ENCODE data around the gene SNTA1. TPM values are rescaled to one million over a fixed set of nuclear protein-coding genes. Genes with fewer than 3 reads are reported as not detected.
A peak's percentile ranks its signal among the peaks of the same experiment; 100 is the strongest.

The SNTA1 gene
- total and polyA plus RNA-seq, 2 of the 13 experiments (the other 11 are each of a cell fraction or from before 2014, with no cell fraction given): 16.4 to 18.3 TPM

DNA sequence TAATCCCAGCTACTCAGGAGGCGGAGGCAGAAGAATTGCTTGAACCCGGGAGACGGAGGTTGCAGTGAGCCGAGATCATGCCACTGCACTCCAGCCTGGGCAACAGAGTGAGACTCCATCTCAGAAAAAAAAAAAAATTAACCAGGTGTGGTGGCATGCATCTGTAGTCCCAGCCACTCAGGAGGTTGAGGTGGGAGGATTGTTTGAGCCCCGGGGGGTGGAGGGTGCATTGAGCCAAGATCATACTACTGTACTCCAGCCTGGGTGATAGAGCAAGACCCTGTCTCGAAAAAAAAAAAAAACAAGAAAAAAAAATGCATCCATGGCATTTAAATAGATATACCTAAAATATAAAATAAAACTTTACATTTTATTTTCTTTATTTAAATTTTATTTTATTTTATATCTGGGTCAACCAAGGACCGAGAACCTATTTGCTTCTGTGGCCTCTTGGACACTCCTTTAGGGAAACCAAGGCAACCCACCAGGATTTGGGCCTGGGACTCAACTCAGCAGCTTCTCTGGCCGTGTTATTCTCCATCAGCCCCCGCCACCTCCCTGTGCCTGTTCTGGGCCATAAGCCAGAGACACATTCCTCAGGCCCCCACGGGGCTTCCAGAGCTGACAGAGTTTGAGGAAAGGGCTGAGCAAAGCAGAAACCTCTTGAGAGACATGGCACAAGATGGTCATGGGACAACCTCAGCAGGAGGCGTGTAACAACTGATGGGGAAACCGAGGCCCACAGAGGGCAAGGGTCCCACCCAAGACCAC is 6.2 kb downstream of the SNTA1 start:
- Histone ChIP-seq H3K9me3 (ENCODE audit: low read length) (no peaks in the 10 kb centered on the region), H2AFZ (ENCODE audit: low read length) (no peak overlapping the region), H3K4me1 (ENCODE audit: insufficient read depth, low read length) (peaks cover 20% of the 10 kb centered on the region), H3K4me2 (ENCODE audit: low read depth, low read length) (no peak overlapping the region), H3K27ac (ENCODE audit: extremely low read length, insufficient read depth, low read length) (no peak overlapping the region), H3K9ac (ENCODE audit: insufficient read depth, low read depth, low read length) (no peak overlapping the region), H3K27me3 (ENCODE audit: control insufficient read depth in 1 of 2, insufficient read depth in 2 of 2, low read length in 2 of 2) (no peaks in the 10 kb centered on the region), H3K36me3 (replicated peaks in 1 of 2; ENCODE audit: control insufficient read depth in 1 of 2, insufficient read depth in 2 of 2, low read length in 2 of 2) (peaks cover 1 to 6% of the 10 kb centered on the region in 2 experiments; a peak in 2 of 5 replicates), H3K79me2 (ENCODE audit: insufficient read depth, low read length) (no peaks in the 10 kb centered on the region), H4K20me1 (ENCODE audit: insufficient read depth, low read length) (no peaks in the 10 kb centered on the region), H3K4me3 (replicated peaks in 1 of 3; ENCODE audit: insufficient read depth in 1 of 3, low read depth in 2 of 3, low read length in 3 of 3) (no peak overlapping the region)
- DNase-seq (ENCODE audit: low spot score) (no peak), ATAC-seq (no peak), FAIRE-seq (no peak)
- ChIA-PET POLR2A (interaction anchor here (0.7 kb wide), 1 partner anchor 18 kb away, joined by 4 read pairs; no protein-coding TSS in a partner anchor), CTCF (ENCODE audit: low intra/inter-chr PET ratio, low total read pairs) (no interaction called here)
- 92% methylated on average over 12 of the region's 12 CpGs for WGBS (ENCODE audit: low lambda C conversion rate)
- no TSS peak for BruUV-seq (replicated peaks)
- in situ Hi-C loops (cut with HindIII; ENCODE audit: extremely low pct_ligation_motif_present, low pct_unique_long_range_greater_than_20kb): no loop called here
- intact Hi-C loops (cut with micrococcal nuclease; ENCODE audit: unreplicated experiment): no loop called here
- TF ChIP-seq MAFK (conservative IDR thresholded peaks at IDR 0.05 in 1 of 2, IDR thresholded peaks at IDR 0.05 in 1 of 2; ENCODE audit: low read length in 2 of 2) (0 out of 4 replicates have a peak, but pooled peaks of 1 of the 2 experiments have one; percentile 0), ZNF367 (CRISPR knock-in tag; IDR thresholded peaks at IDR 0.05; ENCODE audit: borderline replicate concordance) (no peak)

DNA sequence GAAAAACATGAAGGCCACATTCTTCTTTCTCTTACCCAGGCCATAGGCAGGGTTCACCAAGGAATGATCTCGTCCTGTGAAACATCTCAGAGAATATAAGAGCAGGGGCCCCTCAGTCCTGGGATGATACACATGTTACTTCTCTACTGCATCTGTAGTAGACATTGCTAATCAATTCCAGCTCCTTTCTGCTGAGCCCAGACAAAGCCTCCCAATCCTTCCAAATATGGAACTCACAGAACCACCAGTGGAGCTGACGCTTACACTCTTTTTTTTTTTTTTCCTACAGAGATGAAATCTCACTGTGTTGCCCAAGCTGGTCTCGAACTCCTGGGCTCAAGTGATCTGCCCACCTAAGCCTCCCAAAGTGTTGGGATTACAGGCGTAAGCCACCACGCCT is 9.1 kb downstream of the SNTA1 start:
- no peaks in the 10 kb centered on the region for H3K9me3 ChIP-seq (ENCODE audit: low read length)
- H4K20me1 ChIP-seq (ENCODE audit: insufficient read depth, low read length): no peaks in the 10 kb centered on the region
- 91% methylated on average over 5 of the region's 5 CpGs for WGBS (ENCODE audit: low lambda C conversion rate)
- no peaks in the 10 kb centered on the region for H3K27me3 ChIP-seq (ENCODE audit: control insufficient read depth in 1 of 2, insufficient read depth in 2 of 2, low read length in 2 of 2)
- no peak overlapping the region for H3K4me2 ChIP-seq (ENCODE audit: low read depth, low read length)
- no peak overlapping the region for H3K4me3 ChIP-seq (replicated peaks in 1 of 3; ENCODE audit: insufficient read depth in 1 of 3, low read depth in 2 of 3, low read length in 3 of 3)
- H2AFZ ChIP-seq (ENCODE audit: low read length): no peak overlapping the region
- H3K27ac ChIP-seq (ENCODE audit: extremely low read length, insufficient read depth, low read length): no peak overlapping the region
- BruUV-seq (replicated peaks): no TSS peak
- DNase-seq (ENCODE audit: low spot score) (no peak), FAIRE-seq (no peak), ATAC-seq (no peak)
- ChIA-PET CTCF (ENCODE audit: low intra/inter-chr PET ratio, low total read pairs) (no interaction called here), POLR2A (interaction anchor here (0.7 to 1.2 kb wide), 2 partner anchors 41 to 55 kb away, joined by 3 to 4 read pairs; partner anchors contain the start of gene CBFA2T2)
- intact Hi-C loops (cut with micrococcal nuclease; ENCODE audit: unreplicated experiment) (no loop called here), in situ Hi-C loops (cut with HindIII; ENCODE audit: extremely low pct_ligation_motif_present, low pct_unique_long_range_greater_than_20kb) (no loop called here)
- H3K9ac ChIP-seq (ENCODE audit: insufficient read depth, low read depth, low read length): no peak overlapping the region
- peaks cover 3 to 6% of the 10 kb centered on the region in 2 experiments; a peak in 2 of 5 replicates for H3K36me3 ChIP-seq (replicated peaks in 1 of 2; ENCODE audit: control insufficient read depth in 1 of 2, insufficient read depth in 2 of 2, low read length in 2 of 2)
- H3K4me1 ChIP-seq (ENCODE audit: insufficient read depth, low read length): peaks cover 9% of the 10 kb centered on the region
- H3K79me2 ChIP-seq (ENCODE audit: insufficient read depth, low read length): no peaks in the 10 kb centered on the region
- TF ChIP-seq ATRX (CRISPR knock-in tag; IDR thresholded peaks at IDR 0.05; ENCODE audit: borderline replicate concordance): no peak
- TF ChIP-seq, protein P1, sequence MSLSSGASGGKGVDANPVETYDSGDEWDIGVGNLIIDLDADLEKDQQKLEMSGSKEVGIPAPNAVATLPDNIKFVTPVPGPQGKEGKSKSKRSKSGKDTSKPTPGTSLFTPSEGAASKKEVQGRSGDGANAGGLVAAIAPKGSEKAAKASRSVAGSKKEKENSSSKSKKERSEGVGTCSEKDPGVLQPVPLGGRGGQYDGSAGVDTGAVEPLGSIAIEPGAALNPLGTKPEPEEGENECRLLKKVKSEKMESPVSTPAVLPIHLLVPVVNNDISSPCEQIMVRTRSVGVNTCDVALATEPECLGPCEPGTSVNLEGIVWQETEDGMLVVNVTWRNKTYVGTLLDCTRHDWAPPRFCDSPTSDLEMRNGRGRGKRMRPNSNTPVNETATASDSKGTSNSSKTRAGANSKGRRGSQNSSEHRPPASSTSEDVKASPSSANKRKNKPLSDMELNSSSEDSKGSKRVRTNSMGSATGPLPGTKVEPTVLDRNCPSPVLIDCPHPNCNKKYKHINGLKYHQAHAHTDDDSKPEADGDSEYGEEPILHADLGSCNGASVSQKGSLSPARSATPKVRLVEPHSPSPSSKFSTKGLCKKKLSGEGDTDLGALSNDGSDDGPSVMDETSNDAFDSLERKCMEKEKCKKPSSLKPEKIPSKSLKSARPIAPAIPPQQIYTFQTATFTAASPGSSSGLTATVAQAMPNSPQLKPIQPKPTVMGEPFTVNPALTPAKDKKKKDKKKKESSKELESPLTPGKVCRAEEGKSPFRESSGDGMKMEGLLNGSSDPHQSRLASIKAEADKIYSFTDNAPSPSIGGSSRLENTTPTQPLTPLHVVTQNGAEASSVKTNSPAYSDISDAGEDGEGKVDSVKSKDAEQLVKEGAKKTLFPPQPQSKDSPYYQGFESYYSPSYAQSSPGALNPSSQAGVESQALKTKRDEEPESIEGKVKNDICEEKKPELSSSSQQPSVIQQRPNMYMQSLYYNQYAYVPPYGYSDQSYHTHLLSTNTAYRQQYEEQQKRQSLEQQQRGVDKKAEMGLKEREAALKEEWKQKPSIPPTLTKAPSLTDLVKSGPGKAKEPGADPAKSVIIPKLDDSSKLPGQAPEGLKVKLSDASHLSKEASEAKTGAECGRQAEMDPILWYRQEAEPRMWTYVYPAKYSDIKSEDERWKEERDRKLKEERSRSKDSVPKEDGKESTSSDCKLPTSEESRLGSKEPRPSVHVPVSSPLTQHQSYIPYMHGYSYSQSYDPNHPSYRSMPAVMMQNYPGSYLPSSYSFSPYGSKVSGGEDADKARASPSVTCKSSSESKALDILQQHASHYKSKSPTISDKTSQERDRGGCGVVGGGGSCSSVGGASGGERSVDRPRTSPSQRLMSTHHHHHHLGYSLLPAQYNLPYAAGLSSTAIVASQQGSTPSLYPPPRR (CRISPR knock-in tag; IDR thresholded peaks at IDR 0.05; ENCODE audit: borderline replicate concordance): no peak
- no peak for TF ChIP-seq ZNF12 (CRISPR knock-in tag; IDR thresholded peaks at IDR 0.05)
- no peak for TF ChIP-seq ATF6 (CRISPR knock-in tag; conservative IDR thresholded peaks at IDR 0.05)
- no peak for TF ChIP-seq POLR2AphosphoS2 (IDR thresholded peaks at IDR 0.05; ENCODE audit: low read depth, low read length)
- no peak for TF ChIP-seq SRSF9 (IDR thresholded peaks at IDR 0.05; ENCODE audit: borderline replicate concordance, insufficient read depth, low read depth, low read length, poor library complexity, severe bottlenecking)
